ENCODE results near the gene FAM107B. TPM values are rescaled to one million over a fixed set of nuclear protein-coding genes. Genes with fewer than 3 reads are reported as not detected.

Gene FAM107B
- total and polyA plus RNA-seq, 10 of the 15 experiments (the other 5 are each of a cell fraction or from before 2014, with no cell fraction given), result 22.9 to 162 (median 86.6) TPM

DNA sequence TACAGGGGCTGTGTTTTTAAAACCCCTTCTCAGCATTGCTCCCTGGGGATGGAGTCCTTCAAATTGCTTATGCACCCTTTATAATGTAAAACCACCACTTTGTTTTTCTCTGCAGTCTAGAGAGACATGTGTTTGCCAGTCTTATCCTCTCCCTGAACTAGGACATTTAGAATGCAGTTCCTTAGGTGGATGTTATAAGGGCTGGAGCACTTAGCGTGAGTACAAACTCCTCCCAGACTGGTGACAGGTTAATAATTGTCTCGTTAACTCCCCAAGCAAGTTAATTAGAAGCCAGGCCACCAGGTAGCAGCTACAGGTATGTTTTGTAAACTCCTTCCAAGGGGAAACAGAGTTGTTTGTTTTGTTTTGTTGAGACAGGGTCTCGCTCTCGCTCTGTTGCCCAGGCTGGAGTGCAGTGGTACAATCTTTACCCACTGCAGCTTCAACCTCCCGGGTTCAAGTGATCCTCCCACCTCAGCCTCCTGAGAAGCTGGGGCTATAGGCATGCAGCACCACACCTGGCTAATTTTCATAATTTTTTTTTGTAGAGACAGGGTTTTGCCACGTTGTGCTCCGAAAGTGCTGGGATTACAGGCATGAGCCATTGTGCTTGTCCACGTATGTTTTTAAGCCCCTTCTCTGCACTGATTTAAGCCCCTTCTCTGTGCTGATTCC is 100.2 kb downstream of the FAM107B start (continued):
- TF ChIP-seq, protein P1, sequence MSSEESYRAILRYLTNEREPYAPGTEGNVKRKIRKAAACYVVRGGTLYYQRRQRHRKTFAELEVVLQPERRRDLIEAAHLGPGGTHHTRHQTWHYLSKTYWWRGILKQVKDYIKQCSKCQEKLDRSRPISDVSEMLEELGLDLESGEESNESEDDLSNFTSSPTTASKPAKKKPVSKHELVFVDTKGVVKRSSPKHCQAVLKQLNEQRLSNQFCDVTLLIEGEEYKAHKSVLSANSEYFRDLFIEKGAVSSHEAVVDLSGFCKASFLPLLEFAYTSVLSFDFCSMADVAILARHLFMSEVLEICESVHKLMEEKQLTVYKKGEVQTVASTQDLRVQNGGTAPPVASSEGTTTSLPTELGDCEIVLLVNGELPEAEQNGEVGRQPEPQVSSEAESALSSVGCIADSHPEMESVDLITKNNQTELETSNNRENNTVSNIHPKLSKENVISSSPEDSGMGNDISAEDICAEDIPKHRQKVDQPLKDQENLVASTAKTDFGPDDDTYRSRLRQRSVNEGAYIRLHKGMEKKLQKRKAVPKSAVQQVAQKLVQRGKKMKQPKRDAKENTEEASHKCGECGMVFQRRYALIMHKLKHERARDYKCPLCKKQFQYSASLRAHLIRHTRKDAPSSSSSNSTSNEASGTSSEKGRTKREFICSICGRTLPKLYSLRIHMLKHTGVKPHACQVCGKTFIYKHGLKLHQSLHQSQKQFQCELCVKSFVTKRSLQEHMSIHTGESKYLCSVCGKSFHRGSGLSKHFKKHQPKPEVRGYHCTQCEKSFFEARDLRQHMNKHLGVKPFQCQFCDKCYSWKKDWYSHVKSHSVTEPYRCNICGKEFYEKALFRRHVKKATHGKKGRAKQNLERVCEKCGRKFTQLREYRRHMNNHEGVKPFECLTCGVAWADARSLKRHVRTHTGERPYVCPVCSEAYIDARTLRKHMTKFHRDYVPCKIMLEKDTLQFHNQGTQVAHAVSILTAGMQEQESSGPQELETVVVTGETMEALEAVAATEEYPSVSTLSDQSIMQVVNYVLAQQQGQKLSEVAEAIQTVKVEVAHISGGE (CRISPR knock-in tag; IDR thresholded peaks at IDR 0.05), result no peak
- TF ChIP-seq EZH2 (IDR thresholded peaks at IDR 0.05; ENCODE audit: borderline replicate concordance, control insufficient read depth, low read depth, low read length) (no peak), MTA2 (IDR thresholded peaks at IDR 0.05; ENCODE audit: low read depth) (no peak), CREM (IDR thresholded peaks at IDR 0.05; ENCODE audit: low read depth) (no peak), BCL11A (IDR thresholded peaks at IDR 0.05; ENCODE audit: low read depth, low read length) (no peak), PAX5 (IDR thresholded peaks at IDR 0.05; ENCODE audit: borderline replicate concordance, low read depth, low read length) (no peak), RBBP5 (conservative IDR thresholded peaks at IDR 0.05) (no peak), MEF2B (IDR thresholded peaks at IDR 0.05; ENCODE audit: partially characterized antibody, poor library complexity, severe bottlenecking) (no peak)
- TF ChIP-seq, protein P2, sequence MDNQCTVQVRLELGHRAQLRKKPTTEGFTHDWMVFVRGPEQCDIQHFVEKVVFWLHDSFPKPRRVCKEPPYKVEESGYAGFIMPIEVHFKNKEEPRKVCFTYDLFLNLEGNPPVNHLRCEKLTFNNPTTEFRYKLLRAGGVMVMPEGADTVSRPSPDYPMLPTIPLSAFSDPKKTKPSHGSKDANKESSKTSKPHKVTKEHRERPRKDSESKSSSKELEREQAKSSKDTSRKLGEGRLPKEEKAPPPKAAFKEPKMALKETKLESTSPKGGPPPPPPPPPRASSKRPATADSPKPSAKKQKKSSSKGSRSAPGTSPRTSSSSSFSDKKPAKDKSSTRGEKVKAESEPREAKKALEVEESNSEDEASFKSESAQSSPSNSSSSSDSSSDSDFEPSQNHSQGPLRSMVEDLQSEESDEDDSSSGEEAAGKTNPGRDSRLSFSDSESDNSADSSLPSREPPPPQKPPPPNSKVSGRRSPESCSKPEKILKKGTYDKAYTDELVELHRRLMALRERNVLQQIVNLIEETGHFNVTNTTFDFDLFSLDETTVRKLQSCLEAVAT (IDR thresholded peaks at IDR 0.05), result no peak
- TF ChIP-seq, protein P3, sequence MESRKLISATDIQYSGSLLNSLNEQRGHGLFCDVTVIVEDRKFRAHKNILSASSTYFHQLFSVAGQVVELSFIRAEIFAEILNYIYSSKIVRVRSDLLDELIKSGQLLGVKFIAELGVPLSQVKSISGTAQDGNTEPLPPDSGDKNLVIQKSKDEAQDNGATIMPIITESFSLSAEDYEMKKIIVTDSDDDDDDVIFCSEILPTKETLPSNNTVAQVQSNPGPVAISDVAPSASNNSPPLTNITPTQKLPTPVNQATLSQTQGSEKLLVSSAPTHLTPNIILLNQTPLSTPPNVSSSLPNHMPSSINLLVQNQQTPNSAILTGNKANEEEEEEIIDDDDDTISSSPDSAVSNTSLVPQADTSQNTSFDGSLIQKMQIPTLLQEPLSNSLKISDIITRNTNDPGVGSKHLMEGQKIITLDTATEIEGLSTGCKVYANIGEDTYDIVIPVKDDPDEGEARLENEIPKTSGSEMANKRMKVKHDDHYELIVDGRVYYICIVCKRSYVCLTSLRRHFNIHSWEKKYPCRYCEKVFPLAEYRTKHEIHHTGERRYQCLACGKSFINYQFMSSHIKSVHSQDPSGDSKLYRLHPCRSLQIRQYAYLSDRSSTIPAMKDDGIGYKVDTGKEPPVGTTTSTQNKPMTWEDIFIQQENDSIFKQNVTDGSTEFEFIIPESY (IDR thresholded peaks at IDR 0.05), result no peak

All from GM12878 (cell line).